DND-41 (cell line): ENCODE measurements around the gene HLTF.

Source experiments
- ATAC-seq: fragments of 200-7000 bp; cut with Tn5 transposase; 3 replicates; pipeline ENCODE4 v1.9.1; 2021; ENCODE audit warnings: low read depth; ENCODE audit not compliant: insufficient read depth
- DNase-seq: peaks from one replicate; pipeline ENCODE4 v3.0.0-alpha.2; 2020
- H2AFZ ChIP-seq: 2 replicates; pipeline ENCODE4 v1.6.0; 2012; ENCODE audit warnings: low read depth, low read length
- H3K27ac ChIP-seq: 2 replicates; pipeline ENCODE4 v1.5.1; 2012; ENCODE audit warnings: low read length, inconsistent platforms
- H3K27me3 ChIP-seq: fragments of 200-600 bp; sonication (generic); 2 replicates; pipeline ENCODE4 v1.6.0; 2012; ENCODE audit warnings: low read length, mild to moderate bottlenecking, inconsistent platforms; ENCODE audit not compliant: insufficient read depth, poor library complexity
- H3K36me3 ChIP-seq: 2 replicates; pipeline ENCODE4 v1.5.1; 2012; ENCODE audit warnings: low read length, inconsistent platforms; ENCODE audit not compliant: insufficient read depth
- H3K4me1 ChIP-seq: 2 replicates; pipeline ENCODE4 v1.5.1; 2012; ENCODE audit warnings: mild to moderate bottlenecking, low read length; ENCODE audit not compliant: insufficient read depth
- H3K4me2 ChIP-seq: 2 replicates; pipeline ENCODE4 v1.6.0; 2012; ENCODE audit warnings: mild to moderate bottlenecking, moderate library complexity, low read length, inconsistent platforms; ENCODE audit not compliant: insufficient read depth
- H3K4me3 ChIP-seq, 2 experiments: fragments of 200-600 bp in 1 of 2; shearing (Covaris generic) in 1 of 2; 2 replicates each; pipeline ENCODE4 v1.5.1; 2012 to 2016; ENCODE audit warnings: inconsistent platforms in 2 of 2, low read length in 2 of 2, mild to moderate bottlenecking in 2 of 2, low read depth in 1 of 2, moderate library complexity in 1 of 2
- H3K79me2 ChIP-seq: 2 replicates; pipeline ENCODE4 v1.6.0; 2012; ENCODE audit warnings: low read length, inconsistent platforms; ENCODE audit not compliant: insufficient read depth
- H3K9ac ChIP-seq: 2 replicates; pipeline ENCODE4 v1.6.0; 2012; ENCODE audit warnings: low read depth, mild to moderate bottlenecking, inconsistent platforms, low read length, moderate library complexity
- H3K9me3 ChIP-seq: 2 replicates; pipeline ENCODE4 v1.5.1; 2012; ENCODE audit warnings: low read length, moderate library complexity, mild to moderate bottlenecking, inconsistent platforms; ENCODE audit not compliant: insufficient read depth, severe bottlenecking
- H4K20me1 ChIP-seq: 2 replicates; pipeline ENCODE4 v1.6.0; 2012; ENCODE audit warnings: low read length; ENCODE audit not compliant: insufficient read depth
- CTCF ChIP-seq: IDR thresholded peaks from 2 replicates; pipeline ENCODE4 v1.5.1; 2012; ENCODE audit warnings: borderline replicate concordance, low read length, moderate library complexity, mild to moderate bottlenecking; ENCODE audit not compliant: poor library complexity, severe bottlenecking; ENCODE audit errors: extremely low read depth
- EZH2 ChIP-seq: IDR thresholded peaks from 3 replicates; pipeline ENCODE4 v1.6.1; 2012; ENCODE audit warnings: borderline replicate concordance, low read depth, mild to moderate bottlenecking, moderate library complexity, low read length, inconsistent platforms; ENCODE audit not compliant: severe bottlenecking

HLTF gene

DNA sequence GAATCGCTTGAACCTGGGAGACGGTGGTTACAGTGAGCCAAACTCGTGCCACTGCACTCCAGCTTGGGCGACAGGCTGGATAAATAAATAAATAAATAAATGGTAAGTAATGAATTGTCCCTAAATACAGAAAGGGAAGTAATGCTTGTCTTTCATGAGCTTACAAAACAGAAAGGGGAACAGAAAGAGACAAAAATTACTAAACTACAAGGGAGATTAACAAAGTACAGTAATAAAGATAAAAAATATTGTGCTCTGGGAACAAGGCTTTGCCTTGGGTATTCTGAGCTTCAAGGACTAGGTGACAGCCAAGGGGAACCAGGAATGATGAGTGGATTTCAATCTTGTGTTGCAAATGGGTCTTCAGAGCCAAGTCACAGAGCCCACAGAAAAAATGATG, 9.2 kb upstream of the HLTF start:
- Histone ChIP-seq H3K4me1 (no peaks in the 10 kb centered on the region), H3K79me2 (no peaks in the 10 kb centered on the region), H3K4me3 (no peak overlapping the region), H4K20me1 (no peaks in the 10 kb centered on the region), H3K27me3 (no peaks in the 10 kb centered on the region), H3K27ac (no peak overlapping the region), H3K9ac (no peak overlapping the region), H3K4me2 (no peak overlapping the region), H3K36me3 (no peaks in the 10 kb centered on the region), H2AFZ (no peak overlapping the region), H3K9me3 (no peaks in the 10 kb centered on the region)
- TF ChIP-seq EZH2 (no peak), CTCF (no peak)
- no peak for DNase-seq
- ATAC-seq, result no peak

DNA sequence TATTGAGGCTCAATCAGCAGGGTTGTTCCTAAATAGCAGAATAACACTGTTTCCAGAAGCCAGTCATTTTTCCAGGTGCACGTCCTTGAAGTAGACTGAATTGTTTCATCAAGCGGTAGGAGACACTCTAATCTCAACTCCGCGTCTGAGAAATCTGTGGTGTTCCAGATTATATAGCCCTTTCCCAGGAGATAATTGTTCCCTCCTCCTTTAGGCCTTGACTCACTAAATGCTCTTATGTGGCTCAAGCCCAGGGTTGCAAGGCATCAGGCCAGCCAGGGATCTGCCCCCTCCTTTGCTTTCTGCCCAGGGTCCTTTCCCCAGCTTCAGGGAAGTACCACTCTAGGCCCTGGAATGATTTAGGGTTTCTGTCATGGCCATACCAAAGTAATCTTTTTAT, 5.7 kb upstream of the HLTF start:
- Histone ChIP-seq H3K4me3 (no peak overlapping the region), H3K4me1 (peaks cover 3% of the 10 kb centered on the region), H3K9ac (no peak overlapping the region), H4K20me1 (no peaks in the 10 kb centered on the region), H3K79me2 (no peaks in the 10 kb centered on the region), H2AFZ (no peak overlapping the region), H3K9me3 (no peaks in the 10 kb centered on the region), H3K27ac (no peak overlapping the region), H3K27me3 (no peaks in the 10 kb centered on the region), H3K4me2 (no peak overlapping the region), H3K36me3 (no peaks in the 10 kb centered on the region)
- DNase-seq (no peak), ATAC-seq (no peak)
- no peak for TF ChIP-seq EZH2
- no peak for TF ChIP-seq CTCF

GRCh38 chr3:149090907-149091306, 4.6 kb upstream of the HLTF start:
- Histone ChIP-seq H3K36me3 (no peaks in the 10 kb centered on the region; the same call in 1 of the 2 replicates), H3K4me1 (peaks cover 8% of the 10 kb centered on the region), H3K4me3 (no peak overlapping the region), H3K4me2 (no peak overlapping the region), H3K27me3 (no peaks in the 10 kb centered on the region), H3K9me3 (no peaks in the 10 kb centered on the region), H3K27ac (no peak overlapping the region), H3K9ac (no peak overlapping the region), H4K20me1 (0 out of 2 replicates have a peak, but pooled peaks cover 1% of the 10 kb centered on the region), H2AFZ (no peak overlapping the region), H3K79me2 (peaks cover 4% of the 10 kb centered on the region)
- ATAC-seq (no peak), DNase-seq (no peak)
- TF ChIP-seq EZH2 (no peak), CTCF (no peak)

- peaks cover 8% of the 10 kb centered on the region for H3K4me1 ChIP-seq
- H3K4me3 ChIP-seq, result no peak overlapping the region
- no peak overlapping the region for H2AFZ ChIP-seq
- H3K27ac ChIP-seq, result no peak overlapping the region
- no peak overlapping the region for H3K9ac ChIP-seq
- no peak overlapping the region for H3K4me2 ChIP-seq
- no peak for ATAC-seq
- no peaks in the 10 kb centered on the region; the same call in 1 of the 2 replicates for H3K36me3 ChIP-seq
- H3K79me2 ChIP-seq, result peaks cover 9% of the 10 kb centered on the region
- H4K20me1 ChIP-seq, result peaks cover 6% of the 10 kb centered on the region; the same call in 1 of the 2 replicates
- H3K27me3 ChIP-seq, result no peaks in the 10 kb centered on the region
- no peak for DNase-seq
- TF ChIP-seq CTCF, result no peak
- no peak for TF ChIP-seq EZH2
- H3K9me3 ChIP-seq, result no peaks in the 10 kb centered on the region
Measured at GRCh38 chr3:149090461-149090860, 4.1 kb upstream of the HLTF start.
